Airway epithelial cell (primary cell): Measurements from ENCODE around the gene OTC. TPM values are rescaled to one million over a fixed set of nuclear protein-coding genes. Genes with fewer than 3 reads are reported as not detected.

Experiments
- total RNA-seq: library from RNA; depleted of rRNA; stranded (reverse); fragments of >200 nt; gene quantifications from 2 replicates; pipeline ENCODE4 v1.2.3, GENCODE V29; 2015

OTC gene
- not detected in 2 replicates for total RNA-seq

GRCh38 chrX:38352362-38352761 lies at the start of gene OTC:
Gene OTC (plus strand): TSS chrX:38352604. CDS start chrX:38352697, 93 bp downstream.

GRCh38 chrX:38327007-38327774 lies 25.2 kb upstream of the OTC start, which contains the start of gene RPGR:
Gene RPGR (minus strand): TSS chrX:38327509. CDS start chrX:38327367, 142 bp downstream.

Other genes with a start within 250 kb of the OTC start
- 11.2 and 13.6 TPM in 2 replicates for gene SRPX, start 131.7 kb upstream of the OTC start, total RNA-seq
- 3.0 and 3.8 TPM in 2 replicates for gene RPGR, start 25.1 kb upstream of the OTC start, total RNA-seq
- 2.1 and 3.4 TPM in 2 replicates for gene TSPAN7, start 208.9 kb downstream of the OTC start, total RNA-seq